ENCODE results near the gene MCRIP1.
A peak's percentile ranks its signal among the peaks of the same experiment; 100 is the strongest.

Gene MCRIP1

GRCh38 chr17:81833160-81833920 is at the start of gene MCRIP1:
TSS of gene MCRIP1 (minus strand) at chr17:81833291. CDS start at chr17:81824506, 8,785 bp downstream.
- DNase-seq (ENCODE audit: low spot score) = peak; percentile 99

GRCh38 chr17:81879121-81879520 is 46.0 kb upstream of the MCRIP1 start:
- no peak for DNase-seq (ENCODE audit: low spot score)

GRCh38 chr17:81878294-81878693 is 45.2 kb upstream of the MCRIP1 start:
- no peak for DNase-seq (ENCODE audit: low spot score)

GRCh38 chr17:81877569-81877968 is 44.5 kb upstream of the MCRIP1 start:
- DNase-seq (ENCODE audit: low spot score) = no peak

GRCh38 chr17:81871387-81872230 is 38.5 kb upstream of the MCRIP1 start:
- peak; percentile 99 for DNase-seq (ENCODE audit: low spot score)

GRCh38 chr17:81870981-81871386 is 37.9 kb upstream of the MCRIP1 start, which contains the start of gene ARHGDIA:
TSS of gene ARHGDIA (minus strand) at chr17:81871337. CDS start at chr17:81869930, 1,407 bp downstream.
- no peak for DNase-seq (ENCODE audit: low spot score)

GRCh38 chr17:81870131-81870980 is 37.3 kb upstream of the MCRIP1 start:
- DNase-seq (ENCODE audit: low spot score) = peak; percentile 67

- peak; percentile 61 for DNase-seq (ENCODE audit: low spot score)
Measured at GRCh38 chr17:81869221-81870130, 36.4 kb upstream of the MCRIP1 start.

GRCh38 chr17:81868674-81869220 is 35.7 kb upstream of the MCRIP1 start:
- DNase-seq (ENCODE audit: low spot score) = peak; percentile 86

- no peak for DNase-seq (ENCODE audit: low spot score)
Measured at GRCh38 chr17:81867991-81868673, 35.0 kb upstream of the MCRIP1 start.

- DNase-seq (ENCODE audit: low spot score) = no peak
Measured at GRCh38 chr17:81867170-81867990, 34.3 kb upstream of the MCRIP1 start.

- DNase-seq (ENCODE audit: low spot score) = no peak
Measured at GRCh38 chr17:81866440-81867169, 33.5 kb upstream of the MCRIP1 start.

- no peak for DNase-seq (ENCODE audit: low spot score)
Measured at GRCh38 chr17:81865733-81866439, 32.8 kb upstream of the MCRIP1 start.

- no peak for DNase-seq (ENCODE audit: low spot score)
Measured at GRCh38 chr17:81865358-81865732, 32.3 kb upstream of the MCRIP1 start.

- no peak for DNase-seq (ENCODE audit: low spot score)
Measured at GRCh38 chr17:81863833-81864768, 31.0 kb upstream of the MCRIP1 start.

GRCh38 chr17:81863123-81863675 is 30.1 kb upstream of the MCRIP1 start:
- no peak for DNase-seq (ENCODE audit: low spot score)

All from GM03348 (cell line).